GM18519 (cell line): ENCODE data around the gene RABGAP1L.
"Not testable (repeated sequence)": the region's sequence is repeated elsewhere in the genome, so short reads cannot be mapped to it uniquely, and the experiment has no call there.

Experiments used
- ATAC-seq: cut with Tn5 transposase; IDR thresholded peaks from one replicate; pipeline ENCODE4 v1.9.1; 2021; ENCODE audit warnings: mild to moderate bottlenecking, moderate library complexity; ENCODE audit not compliant: unreplicated experiment, low FRiP score

The RABGAP1L gene

DNA sequence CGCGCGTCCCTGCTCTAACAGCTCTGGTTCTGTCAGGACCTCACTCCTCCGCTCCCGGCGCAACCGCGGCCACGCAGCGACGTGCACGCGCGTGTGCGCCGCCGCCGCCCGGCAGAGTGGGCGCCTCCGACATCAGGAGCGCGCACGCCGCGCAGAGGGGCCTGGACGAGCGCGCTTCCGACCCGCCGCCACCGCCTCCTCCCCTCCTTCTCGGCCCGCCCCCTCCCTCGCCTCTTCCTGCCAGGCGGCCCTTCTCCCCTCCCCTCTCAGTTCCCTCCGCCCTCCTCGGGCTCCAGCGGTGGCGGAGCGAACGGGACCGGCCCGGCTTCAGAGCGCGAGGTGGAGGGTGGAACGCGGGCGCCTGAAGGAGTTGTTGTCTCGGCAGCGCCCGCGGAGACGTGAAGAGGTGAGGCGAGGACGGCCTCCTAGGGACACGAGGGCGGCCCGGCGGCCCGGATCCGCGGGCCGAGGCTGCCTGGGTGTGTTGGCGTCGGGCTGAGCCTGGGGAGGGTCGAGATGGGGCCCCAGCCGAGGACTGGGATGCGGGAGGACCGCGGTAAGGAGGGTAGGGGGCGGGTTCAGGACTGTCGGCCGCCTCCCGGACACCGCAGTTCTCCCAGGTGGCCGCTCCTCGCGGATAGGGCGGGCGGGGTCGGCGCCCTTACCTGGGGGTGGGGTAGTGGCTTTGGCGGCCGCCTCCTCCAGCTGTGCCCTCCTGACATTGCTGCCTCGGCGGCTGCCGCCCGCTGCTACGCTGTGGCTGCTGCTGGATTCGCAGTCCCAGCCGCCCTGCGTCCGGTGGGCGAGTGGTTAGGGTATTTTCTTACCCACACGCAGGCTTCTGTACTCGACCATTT, at the start of gene RABGAP1L:
Gene RABGAP1L, plus strand, starts transcription at position 269 of the 857 bp plus-strand sequence.
- ATAC-seq, result peak; percentile 31

DNA sequence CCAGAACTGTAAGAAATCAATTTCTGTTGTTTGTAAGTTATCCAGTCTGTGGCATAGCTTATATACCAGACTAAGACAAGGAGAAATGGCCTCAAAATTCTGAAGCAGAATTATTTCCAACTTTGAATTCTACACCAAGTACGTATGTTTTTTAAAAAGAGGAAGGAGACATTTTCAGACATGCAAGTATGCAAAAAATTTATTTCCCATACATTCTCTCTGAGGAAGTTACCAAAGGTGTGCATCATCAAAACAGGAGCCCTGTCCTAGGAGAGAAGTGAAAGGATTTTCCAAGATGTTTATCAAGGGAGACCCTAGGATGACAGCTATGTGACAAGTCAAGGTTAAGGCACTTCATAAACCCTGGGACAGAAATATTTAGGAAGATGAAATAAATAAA, 49.3 kb upstream of the RABGAP1L start:
- ATAC-seq, result no peak

DNA sequence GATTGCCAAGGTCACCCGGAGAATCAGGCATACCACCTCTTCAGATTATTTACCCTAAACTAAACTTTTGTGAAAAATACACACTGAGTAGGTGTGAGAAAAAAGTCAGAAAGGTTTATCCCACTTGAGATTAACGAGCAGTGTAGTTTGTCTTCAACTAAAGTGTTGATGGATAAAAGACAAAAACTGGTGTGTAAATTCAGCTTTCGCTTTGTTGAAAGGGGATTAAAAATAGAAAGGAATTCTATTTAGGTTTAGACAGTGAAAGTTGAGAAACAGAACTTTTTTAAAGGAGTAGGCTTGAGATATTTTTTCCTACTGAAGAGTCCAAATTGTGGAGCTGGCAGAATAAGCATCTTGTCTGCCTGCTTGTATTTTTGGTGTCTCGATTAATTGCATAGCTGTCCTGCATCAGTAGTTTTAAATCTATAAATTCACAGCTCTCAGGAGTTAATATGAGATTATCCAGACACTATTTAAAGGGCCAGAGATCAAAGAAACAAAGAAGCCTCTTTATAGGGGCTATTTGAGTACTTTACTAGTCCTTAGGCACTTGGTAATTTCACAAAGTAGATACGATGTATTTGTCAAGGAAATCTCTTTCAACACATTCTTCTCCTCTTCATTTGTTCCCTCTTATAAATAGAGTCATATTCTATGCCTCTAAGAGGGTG, 46.7 kb upstream of the RABGAP1L start:
- ATAC-seq, result no peak

DNA sequence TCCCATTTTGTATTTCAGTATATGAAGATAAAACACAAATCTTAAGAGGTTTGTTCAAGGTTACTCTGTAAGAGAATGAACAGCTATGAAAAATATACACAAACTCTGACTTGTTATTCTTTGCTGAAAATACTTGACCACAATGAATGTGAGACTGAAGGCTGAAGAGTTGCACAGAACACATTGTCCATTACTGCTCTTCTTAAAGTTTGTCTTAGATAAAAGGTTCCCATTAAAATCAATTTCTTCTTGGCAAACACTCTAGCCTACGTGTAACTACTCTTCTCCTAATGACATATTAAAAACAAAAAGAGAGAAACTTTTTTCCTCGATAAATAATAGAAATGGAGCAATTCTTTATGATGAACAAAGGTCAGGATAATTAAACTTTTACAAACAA, 45.2 kb upstream of the RABGAP1L start:
- ATAC-seq, result no peak

DNA sequence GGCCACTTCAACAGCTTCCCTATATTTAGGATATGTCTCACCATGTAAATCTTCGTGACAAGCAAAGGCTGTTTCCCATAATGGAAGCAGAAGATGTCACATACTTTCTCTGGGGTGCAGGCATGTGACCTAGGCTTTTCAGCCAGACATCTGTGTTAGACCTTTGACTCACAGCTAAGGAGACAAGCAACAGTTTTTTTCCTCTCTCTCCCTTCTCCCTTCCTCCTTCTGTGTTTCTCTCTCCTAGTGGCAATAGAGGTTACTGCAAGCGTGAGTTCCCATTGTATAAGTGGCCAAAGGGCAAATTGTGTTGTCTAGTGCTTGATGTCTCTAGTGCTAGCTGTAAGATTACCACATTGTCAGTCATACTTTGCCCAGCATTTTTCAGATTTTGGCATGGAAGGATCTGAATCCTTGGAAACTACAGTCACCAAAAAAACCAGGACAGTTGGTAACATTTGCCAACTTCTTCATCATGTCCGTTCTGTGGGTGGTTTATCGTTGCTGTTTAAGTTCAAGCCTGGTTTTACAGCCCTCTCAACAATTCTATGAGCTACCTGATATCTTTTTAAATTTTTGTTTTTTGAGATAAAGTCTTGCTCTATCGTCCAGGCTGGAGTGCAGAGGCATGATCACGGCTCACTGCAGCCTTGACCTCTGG, 44.4 kb upstream of the RABGAP1L start:
- peak; percentile 68 for ATAC-seq

DNA sequence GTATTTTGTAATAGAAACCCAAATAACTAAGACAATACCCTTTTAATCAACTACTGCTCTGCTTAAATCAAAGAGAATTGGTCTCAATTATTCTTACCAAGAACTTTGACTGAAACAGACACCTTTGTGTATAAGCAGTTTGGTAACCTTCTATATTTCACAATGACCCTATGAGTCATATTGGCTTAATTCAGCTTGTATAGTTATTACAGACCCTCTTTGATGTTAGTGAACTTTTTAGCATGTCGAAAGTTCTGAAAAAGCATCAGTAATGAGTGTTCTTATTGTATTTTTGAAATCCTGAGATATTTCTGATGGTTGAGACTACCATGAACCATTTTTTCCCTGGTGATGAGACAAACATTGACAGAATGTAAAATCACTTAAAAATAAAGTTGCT, 43.3 kb upstream of the RABGAP1L start:
- no peak for ATAC-seq

DNA sequence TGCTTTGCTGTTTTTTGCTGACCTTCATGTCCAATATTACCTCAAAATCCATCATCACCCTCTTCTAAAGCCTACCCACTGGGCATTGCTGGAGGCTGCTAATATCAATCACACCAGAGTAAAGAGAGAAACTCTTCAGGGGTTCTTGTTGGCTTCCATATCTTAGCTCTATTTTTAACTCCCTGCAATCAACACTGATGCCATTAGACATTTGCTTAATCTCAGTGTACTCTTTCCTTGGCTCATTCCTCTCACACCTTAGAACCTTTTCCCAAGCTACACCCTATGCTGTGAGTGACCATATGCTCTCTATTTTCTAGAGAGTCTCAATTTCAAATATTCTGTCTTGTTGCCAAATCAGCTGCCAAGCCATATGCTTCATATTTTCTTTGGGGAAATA, 40.6 kb upstream of the RABGAP1L start:
- no peak for ATAC-seq

DNA sequence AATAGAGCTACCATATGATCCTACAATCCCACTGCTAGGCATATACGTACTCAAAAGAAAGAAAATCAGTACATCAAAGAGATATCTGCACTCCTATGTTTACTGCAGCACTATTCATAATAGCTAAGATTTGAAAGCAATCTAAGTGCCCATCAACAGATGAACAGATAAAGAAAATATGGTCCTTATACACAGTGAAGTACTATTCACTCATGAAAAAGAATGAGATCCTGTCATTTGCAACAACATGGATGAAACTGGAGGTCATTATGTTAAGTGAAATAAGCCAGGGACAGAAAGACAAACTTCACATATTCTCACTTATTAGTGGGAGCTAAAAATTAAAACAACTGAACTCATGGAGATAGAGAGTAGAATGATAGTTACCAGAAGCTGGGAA, 37.0 kb upstream of the RABGAP1L start:
- ATAC-seq, result not testable (repeated sequence)

DNA sequence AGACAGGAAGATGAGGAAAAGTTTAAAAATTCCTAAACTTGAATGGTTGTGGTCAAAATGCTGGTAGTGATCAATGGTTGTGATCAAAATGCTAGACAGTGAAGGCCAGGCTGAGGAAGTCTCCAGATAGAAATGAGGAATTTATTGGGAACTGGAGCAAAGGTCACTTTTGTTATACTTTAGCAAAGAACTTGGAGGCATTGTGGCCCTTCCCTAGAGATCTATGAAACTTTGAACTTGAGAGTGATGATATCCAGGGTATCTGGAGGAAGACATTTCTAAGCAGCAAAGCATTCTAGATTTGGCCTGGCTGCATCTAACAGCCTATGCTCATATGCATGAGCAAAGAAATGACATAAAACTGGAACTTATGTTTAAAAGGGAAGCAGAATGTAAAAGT, 35.5 kb upstream of the RABGAP1L start:
- no peak for ATAC-seq

DNA sequence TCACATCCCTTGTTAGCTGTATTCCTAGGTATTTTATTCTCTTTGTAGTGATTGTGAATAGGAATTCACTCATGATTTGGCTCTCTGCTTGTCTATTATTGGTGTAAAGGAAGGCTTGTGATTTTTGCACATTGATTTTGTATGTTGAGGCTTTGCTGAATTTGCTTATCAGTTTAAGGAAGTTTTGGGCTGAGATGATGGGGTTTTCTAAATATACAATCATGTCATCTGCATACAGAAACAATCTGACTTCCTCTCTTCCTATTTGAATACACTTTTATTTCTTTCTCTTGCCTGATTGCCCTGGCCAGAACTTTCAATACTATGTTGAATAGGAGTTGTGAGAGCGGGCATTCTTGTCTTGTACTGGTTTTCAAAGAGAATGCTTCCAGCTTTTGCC, 32.1 kb upstream of the RABGAP1L start:
- not testable (repeated sequence) for ATAC-seq

DNA sequence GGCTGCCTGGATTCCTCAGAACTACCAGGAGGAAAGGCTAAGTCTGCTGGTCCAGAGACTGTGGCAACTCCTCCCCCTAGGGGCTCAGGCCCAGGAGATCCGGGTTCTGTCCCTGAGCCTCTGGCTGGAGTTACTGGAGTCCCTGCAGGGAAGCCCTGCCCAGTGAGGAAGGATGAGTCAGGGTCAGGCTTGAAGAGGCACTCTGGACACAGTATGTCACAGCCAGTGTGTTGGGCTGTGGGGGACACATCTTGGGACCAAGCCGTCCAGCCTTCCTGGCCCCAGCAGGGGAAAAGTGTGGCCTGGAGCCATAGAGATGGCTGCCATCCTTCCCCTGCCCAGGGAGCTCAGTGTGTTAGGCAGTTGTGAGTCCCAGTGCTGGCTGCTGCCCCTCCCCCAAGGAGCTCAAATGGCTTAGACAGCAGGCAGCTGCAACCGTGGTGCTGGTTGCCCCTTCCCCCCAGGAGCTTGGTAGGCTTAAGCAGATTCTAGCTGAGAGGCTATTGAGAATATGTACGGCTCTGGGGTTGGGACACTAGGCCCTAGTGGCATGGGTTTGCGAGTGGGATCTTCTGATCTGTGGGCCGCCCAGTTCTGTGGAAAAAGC, 28.2 kb upstream of the RABGAP1L start:
- no peak for ATAC-seq

DNA sequence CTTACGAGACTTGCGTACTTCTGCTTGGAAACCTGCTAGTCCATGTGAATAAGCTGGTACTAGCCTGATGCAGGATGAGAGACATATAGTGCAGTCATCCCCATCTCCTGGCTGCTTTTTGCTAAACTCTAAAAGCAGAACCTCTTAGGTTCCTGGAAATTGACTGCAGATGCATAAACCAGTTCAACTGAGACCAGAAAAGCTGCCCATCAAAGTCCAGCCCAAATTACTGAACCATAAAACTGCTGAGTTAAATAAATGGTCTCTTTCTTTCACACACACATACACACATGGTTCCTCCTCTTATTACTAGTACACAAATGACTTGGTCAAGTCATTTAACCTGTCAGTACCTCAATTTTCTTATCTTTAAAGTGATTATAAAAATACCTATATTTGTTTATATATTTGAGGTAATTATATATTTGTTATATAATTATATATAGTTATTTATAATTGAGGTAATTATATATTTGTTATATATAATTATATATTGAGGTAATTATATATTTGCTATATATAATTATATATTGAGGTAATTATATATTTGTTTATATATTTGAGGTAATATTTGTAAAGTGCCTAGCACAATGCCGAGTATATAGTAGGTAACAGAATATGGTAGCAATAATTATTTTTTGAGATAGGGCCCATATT, 25.2 kb upstream of the RABGAP1L start:
- peak; percentile 43 for ATAC-seq

DNA sequence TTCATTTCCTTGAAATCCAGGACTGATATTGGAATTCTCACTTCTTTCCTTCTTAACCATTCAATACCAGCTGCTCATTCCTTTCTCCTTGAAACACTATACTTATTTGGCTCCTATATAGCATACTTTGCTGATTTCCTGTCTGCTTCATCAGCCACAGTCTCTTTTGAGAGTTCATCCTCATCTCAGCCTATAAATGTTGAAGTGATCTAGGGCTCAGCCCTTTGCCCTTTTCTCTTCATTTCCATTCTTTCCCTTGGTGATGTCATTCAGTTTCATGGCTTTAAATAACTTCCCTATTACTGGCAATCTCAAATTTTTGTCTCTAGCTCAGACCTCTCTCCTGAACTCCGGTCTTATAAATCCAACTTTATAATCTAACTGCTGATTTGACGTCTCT, 24.1 kb upstream of the RABGAP1L start:
- no peak for ATAC-seq

DNA sequence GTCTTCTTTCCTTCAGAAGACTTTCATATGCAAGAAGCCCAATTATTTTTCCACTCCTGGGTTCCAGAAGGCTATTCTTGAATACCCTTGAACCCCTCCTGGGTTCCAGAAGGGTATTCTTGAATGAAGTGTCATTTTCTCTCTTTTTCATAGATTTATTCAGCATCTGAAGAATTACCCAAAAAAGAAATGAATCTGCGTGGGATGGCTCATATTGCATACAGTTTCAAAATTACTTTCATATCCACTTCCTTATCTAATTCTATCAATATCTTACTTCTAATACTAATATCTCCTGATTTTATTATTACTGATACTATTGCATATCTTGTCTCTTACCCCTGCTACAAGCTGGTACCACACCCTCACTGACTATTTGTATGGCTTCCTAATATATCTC, 22.6 kb upstream of the RABGAP1L start:
- ATAC-seq, result no peak

DNA sequence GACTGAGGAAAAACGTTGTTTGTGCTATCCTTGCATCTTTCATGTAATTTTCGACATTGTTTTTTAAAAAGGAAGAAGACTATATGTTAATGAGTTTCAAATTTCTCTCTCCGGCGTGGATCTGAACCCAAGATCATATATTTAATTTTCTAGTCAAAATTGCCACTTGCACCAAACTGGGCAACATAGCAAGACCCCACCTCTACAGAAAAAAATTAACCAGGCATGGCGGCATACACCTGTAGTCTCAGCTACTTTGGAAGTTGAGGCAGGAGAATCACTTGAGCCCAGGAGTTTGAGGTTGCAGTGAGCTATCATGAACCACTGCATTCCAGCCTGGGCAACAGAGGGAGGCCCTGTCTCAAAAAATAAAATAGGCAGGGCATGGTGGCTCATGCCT, 16.5 kb upstream of the RABGAP1L start:
- ATAC-seq, result no peak

DNA sequence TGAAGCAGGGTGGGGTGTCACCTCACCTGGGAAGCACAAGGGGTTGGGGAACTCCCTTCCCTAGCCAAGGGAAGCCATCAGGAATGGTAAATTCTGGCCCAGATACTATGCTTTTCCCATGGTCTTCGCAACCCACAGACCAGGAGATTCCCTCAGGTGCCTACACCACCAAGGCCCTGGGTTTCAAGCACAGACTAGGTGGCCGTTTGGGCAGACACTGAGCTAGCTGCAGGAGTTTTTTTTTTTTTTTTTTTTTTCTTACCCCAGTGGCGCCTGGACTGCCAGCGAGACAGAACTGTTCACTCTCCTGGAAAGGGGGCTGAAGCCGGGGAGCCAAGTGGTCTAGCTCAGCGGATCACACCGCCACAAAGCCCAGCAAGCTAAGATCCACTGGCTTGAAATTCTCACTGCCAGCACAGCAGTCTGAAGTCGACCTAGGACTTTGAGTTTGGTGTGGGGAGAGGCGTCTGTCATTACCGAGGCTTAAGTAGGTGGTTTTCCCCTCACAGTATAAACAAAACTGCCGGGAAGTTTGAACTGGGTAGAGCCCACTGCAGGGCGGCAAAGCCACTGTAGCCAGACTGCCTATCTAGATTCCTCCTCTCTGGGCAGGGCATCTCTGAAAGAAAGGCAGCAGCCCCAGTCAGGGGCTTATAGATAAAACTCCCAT, 15.5 kb upstream of the RABGAP1L start:
- not testable (repeated sequence) for ATAC-seq

DNA sequence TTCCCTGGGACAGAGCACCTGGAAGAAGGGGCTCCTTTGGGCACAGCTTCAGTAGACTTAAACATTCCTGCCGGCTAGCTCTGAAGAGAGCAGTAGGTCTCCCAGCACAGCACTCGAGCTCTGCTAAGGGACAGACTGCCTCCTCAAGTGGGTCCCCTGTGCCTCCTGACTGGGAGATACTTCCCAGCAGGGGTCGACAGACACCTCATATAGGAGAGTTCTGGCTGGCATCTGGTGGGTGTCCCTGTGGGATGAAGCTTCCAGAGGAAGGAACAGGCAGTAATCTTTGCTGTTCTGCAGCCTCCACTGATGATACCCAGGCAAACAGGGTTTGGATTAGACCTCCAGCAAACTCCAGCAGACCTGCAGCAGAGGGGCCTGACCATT, 14.9 kb upstream of the RABGAP1L start:
- ATAC-seq, result not testable (repeated sequence)

DNA sequence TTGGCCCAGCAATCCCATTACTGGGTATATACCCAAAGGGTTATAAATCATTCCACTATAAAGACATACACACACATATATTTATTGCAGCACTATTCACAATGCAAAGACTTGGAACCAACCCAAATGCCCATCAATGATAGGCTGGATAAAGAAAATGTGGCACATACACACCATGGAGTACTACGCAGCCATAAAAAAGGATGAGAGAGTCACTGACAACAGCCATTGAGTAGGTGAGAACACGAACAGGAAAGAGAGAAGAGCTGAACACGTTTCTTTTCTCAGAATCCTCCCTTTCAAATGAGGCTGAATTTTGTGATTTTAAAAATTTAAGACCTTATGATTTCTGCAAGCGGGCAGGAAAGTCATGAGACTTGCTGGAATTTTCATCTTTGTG, 10.1 kb upstream of the RABGAP1L start:
- ATAC-seq, result no peak

DNA sequence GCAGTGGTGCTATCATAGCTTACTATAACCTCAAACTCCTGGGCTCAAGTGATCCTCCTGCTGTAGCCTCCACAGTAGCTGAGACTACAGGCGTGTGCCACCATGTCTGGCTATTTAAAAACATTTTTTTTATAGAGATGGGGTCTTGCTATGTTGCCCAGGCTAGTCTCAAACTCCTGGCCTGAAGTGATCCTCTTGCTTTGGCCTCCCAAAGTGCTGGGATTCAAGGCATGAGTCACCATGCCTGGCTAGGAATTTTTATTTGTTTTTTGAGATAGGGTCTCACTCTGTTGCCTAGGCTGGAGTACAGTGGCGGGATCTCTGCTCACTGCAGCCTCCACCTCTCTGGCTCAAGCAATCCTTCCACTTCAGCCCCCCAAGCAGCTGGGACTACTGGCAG, 8.8 kb upstream of the RABGAP1L start:
- ATAC-seq, result no peak

DNA sequence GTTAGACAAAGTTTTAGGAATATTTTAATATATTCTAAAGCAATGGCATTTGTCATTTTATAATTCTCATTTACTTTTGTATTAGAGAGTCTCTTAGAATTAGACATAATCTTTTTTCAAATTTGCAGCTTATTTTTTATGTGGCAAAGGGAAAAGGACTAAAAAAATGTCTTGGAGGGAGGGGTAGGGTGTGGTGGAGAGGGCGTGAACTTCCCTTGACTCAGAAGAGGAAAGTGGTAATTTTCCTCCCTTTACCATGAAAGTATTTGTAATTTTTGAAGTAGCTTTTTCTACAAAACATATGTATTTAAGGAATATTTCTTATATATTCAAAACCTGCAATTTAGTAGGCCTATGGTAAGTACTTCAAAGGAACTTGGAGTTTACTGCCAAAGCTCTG, 6.9 kb upstream of the RABGAP1L start:
- ATAC-seq, result no peak
